Ishikawa (cell line): ENCODE measurements around the gene TPCN2.
A peak's percentile ranks its signal among the peaks of the same experiment; 100 is the strongest.

Experiments
- CEBPB ChIP-seq: IDR thresholded peaks from 2 replicates; pipeline ENCODE4 v1.6.1; 2012
- CREB1 ChIP-seq: IDR thresholded peaks from 2 replicates; pipeline ENCODE4 v1.6.1; 2012; ENCODE audit warnings: low read depth
- EGR1 ChIP-seq: IDR thresholded peaks from 2 replicates; pipeline ENCODE4 v1.6.1; 2012
- EP300 ChIP-seq: IDR thresholded peaks from 2 replicates; pipeline ENCODE4 v1.6.1; 2012; ENCODE audit warnings: borderline replicate concordance
- FOXM1 ChIP-seq: IDR thresholded peaks from 2 replicates; pipeline ENCODE4 v1.6.1; 2012; ENCODE audit warnings: low read depth, borderline replicate concordance
- MAX ChIP-seq: IDR thresholded peaks from 2 replicates; pipeline ENCODE4 v1.6.1; 2012
- NFIC ChIP-seq: IDR thresholded peaks from 2 replicates; pipeline ENCODE4 v1.6.1; 2012
- RAD21 ChIP-seq: IDR thresholded peaks from 2 replicates; pipeline ENCODE4 v1.6.1; 2012; ENCODE audit warnings: low read depth
- REST ChIP-seq: IDR thresholded peaks from 2 replicates; pipeline ENCODE4 v1.6.1; 2012; ENCODE audit warnings: low read depth, mild to moderate bottlenecking
- TAF1 ChIP-seq: IDR thresholded peaks from 2 replicates; pipeline ENCODE4 v1.6.1; 2012; ENCODE audit warnings: low read depth, mild to moderate bottlenecking
- TCF12 ChIP-seq: IDR thresholded peaks from 2 replicates; pipeline ENCODE4 v1.6.1; 2012; ENCODE audit warnings: low read depth
- TEAD4 ChIP-seq: IDR thresholded peaks from 2 replicates; pipeline ENCODE4 v1.6.1; 2012
- YY1 ChIP-seq: IDR thresholded peaks from 2 replicates; pipeline ENCODE4 v1.6.1; 2012; ENCODE audit warnings: low read depth
- ZBTB7A ChIP-seq: IDR thresholded peaks from 2 replicates; pipeline ENCODE4 v1.6.1; 2012; ENCODE audit warnings: low read depth
- TF ChIP-seq, protein P1 (sequence below): IDR thresholded peaks from 2 replicates; pipeline ENCODE4 v1.6.1; 2012

TPCN2 gene

DNA sequence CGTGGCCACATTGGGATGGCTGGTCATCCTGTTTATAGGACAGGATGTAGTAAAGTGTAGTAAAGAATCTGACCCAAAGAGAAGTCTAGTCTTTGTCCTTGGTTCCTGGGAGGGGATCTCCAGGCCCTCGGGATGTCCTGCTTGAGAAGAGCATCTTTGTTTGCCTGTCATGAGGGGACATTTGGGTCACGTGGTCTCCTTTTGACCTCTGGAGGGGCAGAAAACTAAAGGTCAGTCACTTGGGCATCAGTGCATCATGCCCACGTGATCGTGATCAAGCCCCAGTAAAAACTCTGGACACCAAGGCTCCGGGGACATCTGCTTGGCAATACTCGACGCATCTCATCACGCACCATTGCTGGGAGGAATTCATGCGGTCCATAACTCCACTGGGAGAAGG is 116.1 kb downstream of the TPCN2 start:
- TF ChIP-seq REST (no peak), CREB1 (no peak)

- TF ChIP-seq TEAD4 (no peak), CREB1 (no peak), REST (no peak), MAX (no peak), RAD21 (no peak), ZBTB7A (no peak), TAF1 (no peak)
These were observed 117.0 kb downstream of the TPCN2 start for GRCh38 chr11:69165775-69166174.

DNA sequence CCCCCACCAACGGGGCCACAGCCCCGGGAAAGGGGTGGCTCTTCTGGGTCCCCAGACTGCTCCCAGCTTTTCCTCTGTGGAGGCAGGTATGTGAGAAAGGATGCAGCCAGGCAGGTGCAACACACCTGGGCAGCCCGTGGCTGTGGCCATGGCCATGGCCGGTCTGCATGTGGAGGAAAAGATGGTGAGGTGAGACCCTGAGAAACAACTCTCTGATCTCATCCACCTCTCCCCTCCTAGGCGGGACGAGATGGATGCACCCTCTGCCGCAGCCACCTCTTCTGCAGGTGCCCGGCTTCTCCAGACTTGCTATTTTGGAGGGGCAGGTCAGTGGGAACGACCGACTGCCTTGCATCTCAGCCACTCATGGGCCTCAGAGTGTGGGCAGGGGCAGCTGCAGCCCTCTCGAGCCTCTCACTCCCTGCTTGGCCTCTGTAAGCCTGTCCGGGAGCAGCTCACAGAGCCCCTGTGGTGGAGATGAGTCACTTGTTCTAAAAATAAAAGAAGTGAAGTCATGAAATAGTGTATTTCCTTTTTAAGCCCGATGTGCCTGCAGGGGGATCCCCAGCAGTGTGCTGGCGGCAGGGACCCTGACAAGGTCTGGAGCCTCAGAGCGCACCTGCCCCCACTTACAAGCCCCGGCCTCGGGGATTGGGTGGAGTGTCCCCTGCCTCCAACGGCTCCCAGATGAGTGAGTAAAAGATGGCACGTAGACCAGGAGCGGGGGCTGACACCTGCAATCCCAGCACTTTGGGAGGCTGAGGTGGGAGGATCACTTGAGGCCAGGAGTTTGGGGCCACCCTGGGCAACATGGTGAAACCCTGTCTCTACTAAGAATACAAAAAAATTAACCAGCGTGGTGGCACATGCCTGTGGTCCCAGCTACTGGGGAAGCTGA is 117.7 kb downstream of the TPCN2 start:
- TF ChIP-seq TCF12, result 0 out of 2 replicates have a peak, but pooled peaks have one; percentile 27
- TF ChIP-seq, protein P1, sequence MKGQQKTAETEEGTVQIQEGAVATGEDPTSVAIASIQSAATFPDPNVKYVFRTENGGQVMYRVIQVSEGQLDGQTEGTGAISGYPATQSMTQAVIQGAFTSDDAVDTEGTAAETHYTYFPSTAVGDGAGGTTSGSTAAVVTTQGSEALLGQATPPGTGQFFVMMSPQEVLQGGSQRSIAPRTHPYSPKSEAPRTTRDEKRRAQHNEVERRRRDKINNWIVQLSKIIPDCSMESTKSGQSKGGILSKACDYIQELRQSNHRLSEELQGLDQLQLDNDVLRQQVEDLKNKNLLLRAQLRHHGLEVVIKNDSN, result no peak

DNA sequence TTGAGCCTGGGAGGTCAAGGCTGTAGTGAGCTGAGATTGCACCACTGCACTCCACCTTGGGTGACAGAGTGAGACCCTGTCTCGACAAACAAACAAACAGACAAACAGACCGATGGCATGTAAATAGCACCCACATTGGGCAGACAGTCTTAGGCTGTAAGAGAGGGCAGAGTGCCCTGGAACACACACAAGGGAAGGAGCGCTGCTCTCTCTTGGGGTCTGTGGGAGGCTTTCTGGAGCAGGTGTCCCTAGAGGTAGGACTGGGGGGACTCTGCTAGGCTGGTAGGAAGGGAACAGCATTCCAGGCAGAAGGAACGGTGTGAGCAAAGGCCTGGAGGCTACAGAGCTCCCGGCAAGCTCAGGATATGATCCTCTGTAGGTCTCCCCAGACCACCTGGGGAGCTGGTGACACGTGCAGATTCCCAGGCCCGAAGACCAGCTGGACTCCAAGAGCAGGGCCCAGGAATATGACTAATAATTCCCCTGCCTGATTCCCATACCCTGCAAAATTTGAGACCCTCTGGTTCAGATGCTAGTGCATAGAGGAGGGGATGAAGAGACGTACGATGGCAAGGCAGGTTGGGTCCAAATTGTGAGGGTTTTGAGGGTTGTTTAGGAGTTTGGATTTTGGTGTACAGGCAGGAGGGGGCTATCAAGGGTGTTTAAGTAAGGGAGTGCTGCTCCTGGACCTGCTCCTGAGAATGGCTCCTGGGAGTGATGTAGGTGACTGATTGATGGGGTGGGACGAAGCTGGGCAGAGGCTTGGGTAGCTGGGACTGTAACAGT is 118.6 kb downstream of the TPCN2 start:
- TF ChIP-seq FOXM1 (no peak), TCF12 (no peak), TAF1 (no peak), TEAD4 (no peak), EGR1 (no peak), ZBTB7A (no peak), CEBPB (no peak), NFIC (no peak), RAD21 (no peak), REST (no peak), CREB1 (no peak), MAX (no peak), EP300 (no peak), YY1 (no peak)
- TF ChIP-seq, protein P1, result no peak
